HG03045 (cell line): ENCODE measurements around the gene INTS6.

Source experiments
- ATAC-seq: cut with Tn5 transposase; IDR thresholded peaks from one replicate; pipeline ENCODE4 v1.9.1; 2021; ENCODE audit warnings: mild to moderate bottlenecking, moderate library complexity; ENCODE audit not compliant: unreplicated experiment

INTS6 gene

GRCh38 chr13:51452361-51453206 is at the start of gene INTS6:
Gene INTS6, minus strand, starts transcription at chr13:51453036. Its CDS starts 511 bp downstream, at chr13:51452525.
- peak; percentile 65 for ATAC-seq

- peak; percentile 90 for ATAC-seq
These were observed 49.4 kb upstream of the INTS6 start for GRCh38 chr13:51502153-51502651.

- ATAC-seq = peak; percentile 17
These were observed 48.8 kb upstream of the INTS6 start for GRCh38 chr13:51501592-51502152.

- ATAC-seq = no peak
These were observed 48.3 kb upstream of the INTS6 start for GRCh38 chr13:51501096-51501495.

- ATAC-seq = no peak
These were observed 47.9 kb upstream of the INTS6 start for GRCh38 chr13:51500687-51501086.

GRCh38 chr13:51499841-51500240 is 47.0 kb upstream of the INTS6 start:
- no peak for ATAC-seq

GRCh38 chr13:51495316-51495715 is 42.5 kb upstream of the INTS6 start:
- ATAC-seq = no peak

GRCh38 chr13:51494156-51494555 is 41.3 kb upstream of the INTS6 start:
- ATAC-seq = no peak

GRCh38 chr13:51488212-51488611 is 35.4 kb upstream of the INTS6 start:
- no peak for ATAC-seq

GRCh38 chr13:51481656-51482055 is 28.8 kb upstream of the INTS6 start:
- ATAC-seq = no peak

GRCh38 chr13:51479199-51479523 is 26.3 kb upstream of the INTS6 start:
- no peak for ATAC-seq

GRCh38 chr13:51478418-51479198 is 25.8 kb upstream of the INTS6 start:
- ATAC-seq = no peak

GRCh38 chr13:51477653-51478324 is 25.0 kb upstream of the INTS6 start:
- ATAC-seq = no peak

- ATAC-seq = no peak
These were observed 24.3 kb upstream of the INTS6 start for GRCh38 chr13:51477149-51477548.

- no peak for ATAC-seq
These were observed 23.1 kb upstream of the INTS6 start for GRCh38 chr13:51475727-51476501.

GRCh38 chr13:51469790-51470189 is 17.0 kb upstream of the INTS6 start:
- ATAC-seq = no peak

GRCh38 chr13:51467730-51468129 is 14.9 kb upstream of the INTS6 start:
- ATAC-seq = no peak

- ATAC-seq = no peak
These were observed 12.3 kb upstream of the INTS6 start for GRCh38 chr13:51465124-51465523.

- ATAC-seq = no peak
These were observed 4.4 kb upstream of the INTS6 start for GRCh38 chr13:51457086-51457815.

GRCh38 chr13:51456510-51456909 is 3.7 kb upstream of the INTS6 start:
- ATAC-seq = no peak
